ENCODE measurements around the gene APRT.
"Not testable (repeated sequence)": the region's sequence is repeated elsewhere in the genome, so short reads cannot be mapped to it uniquely, and the experiment has no call there.

Gene APRT

GRCh38 chr16:88841521-88842307 is 30.0 kb upstream of the APRT start:
- no peak for DNase-seq (ENCODE audit: low spot score)

GRCh38 chr16:88840600-88841215 is 29.0 kb upstream of the APRT start:
- no peak for DNase-seq (ENCODE audit: low spot score)

- DNase-seq (ENCODE audit: low spot score) = no peak
Measured at GRCh38 chr16:88839745-88840599, 28.2 kb upstream of the APRT start.

- no peak for DNase-seq (ENCODE audit: low spot score)
Measured at GRCh38 chr16:88839026-88839529, 27.4 kb upstream of the APRT start.

GRCh38 chr16:88838566-88838965 is 26.8 kb upstream of the APRT start:
- DNase-seq (ENCODE audit: low spot score) = no peak

GRCh38 chr16:88837806-88838205 is 26.1 kb upstream of the APRT start:
- no peak for DNase-seq (ENCODE audit: low spot score)

- DNase-seq (ENCODE audit: low spot score) = no peak
Measured at GRCh38 chr16:88836791-88837190, 25.1 kb upstream of the APRT start.

- DNase-seq (ENCODE audit: low spot score) = no peak
Measured at GRCh38 chr16:88835818-88836217, 24.1 kb upstream of the APRT start.

- DNase-seq (ENCODE audit: low spot score) = no peak
Measured at GRCh38 chr16:88835383-88835782, 23.7 kb upstream of the APRT start.

- DNase-seq (ENCODE audit: low spot score) = no peak
Measured at GRCh38 chr16:88834670-88835069, 22.9 kb upstream of the APRT start.

- no peak for DNase-seq (ENCODE audit: low spot score)
Measured at GRCh38 chr16:88833086-88833485, 21.4 kb upstream of the APRT start.

- DNase-seq (ENCODE audit: low spot score) = no peak
Measured at GRCh38 chr16:88831838-88832237, 20.1 kb upstream of the APRT start.

GRCh38 chr16:88830783-88831182 is 19.1 kb upstream of the APRT start:
- no peak for DNase-seq (ENCODE audit: low spot score)

- DNase-seq (ENCODE audit: low spot score) = no peak
Measured at GRCh38 chr16:88830258-88830657, 18.5 kb upstream of the APRT start.

- DNase-seq (ENCODE audit: low spot score) = no peak
Measured at GRCh38 chr16:88828711-88829110, 17.0 kb upstream of the APRT start.

- no peak for DNase-seq (ENCODE audit: low spot score)
Measured at GRCh38 chr16:88827727-88828126, 16.0 kb upstream of the APRT start.

- no peak for DNase-seq (ENCODE audit: low spot score)
Measured at GRCh38 chr16:88826070-88826840, 14.5 kb upstream of the APRT start.

- DNase-seq (ENCODE audit: low spot score) = no peak
Measured at GRCh38 chr16:88825146-88825545, 13.4 kb upstream of the APRT start.

- no peak for DNase-seq (ENCODE audit: low spot score)
Measured at GRCh38 chr16:88824256-88825077, 12.7 kb upstream of the APRT start.

- not testable (repeated sequence) for DNase-seq (ENCODE audit: low spot score)
Measured at GRCh38 chr16:88823646-88824045, 11.9 kb upstream of the APRT start.

Data from D341Med (cell line).